Bronchial epithelial cell (primary cell): ENCODE results near the gene TEDC1. TPM values are rescaled to one million over a fixed set of nuclear protein-coding genes. Genes with fewer than 3 reads are reported as not detected.

ENCODE experiments used
- DNase-seq: peaks from one replicate; pipeline ENCODE4 v3.0.0-alpha.2; 2010; ENCODE audit warnings: low read depth
- FAIRE-seq: peaks from 2 replicates; lab custom pipeline; 2011; peaks lifted over from hg19 to GRCh38; lab: Jason Lieb, UNC
- H3K27me3 ChIP-seq: 2 replicates; pipeline ENCODE4 v1.5.1; 2011; ENCODE audit warnings: low read length; ENCODE audit not compliant: control insufficient read depth, insufficient read depth
- H3K36me3 ChIP-seq: 2 replicates; pipeline ENCODE4 v1.5.1; 2011; ENCODE audit warnings: low read length; ENCODE audit not compliant: control insufficient read depth, insufficient read depth
- H3K4me3 ChIP-seq: 2 replicates; pipeline ENCODE4 v1.5.1; 2011; ENCODE audit warnings: mild to moderate bottlenecking, low read depth, low read length, control low read depth
- CTCF ChIP-seq: IDR thresholded peaks from 2 replicates; pipeline ENCODE4 v1.5.1; 2011; ENCODE audit warnings: mild to moderate bottlenecking, moderate library complexity, low read length, control low read depth, inconsistent platforms; ENCODE audit not compliant: insufficient read depth, severe bottlenecking
- total RNA-seq: library from RNA; depleted of rRNA; stranded (reverse); fragments of >200 nt; gene quantifications from 2 replicates; pipeline ENCODE4 v1.2.1, GENCODE V29; 2014

Gene TEDC1
- total RNA-seq, 1 donor from 2014 or later: 4.5 TPM

- FAIRE-seq: no peak
- Histone ChIP-seq H3K27me3 (peaks cover 15% of the 10 kb centered on the region), H3K36me3 (no peaks in the 10 kb centered on the region), H3K4me3 (peak within 1 kb of the TSS; percentile 18)
- TF ChIP-seq CTCF: no peak
- DNase-seq: no peak
Measured at GRCh38 chr14:105525861-105526775, 35.1 kb downstream of the TEDC1 start, which contains the start of gene TMEM121. TSS of gene TMEM121 (plus strand) at chr14:105526583. CDS start at chr14:105528835, 2,252 bp downstream.

GRCh38 chr14:105526776-105527380 is 35.8 kb downstream of the TEDC1 start:
- Histone ChIP-seq H3K4me3 (peak overlapping the region; percentile 18), H3K36me3 (no peaks in the 10 kb centered on the region), H3K27me3 (peaks cover 15% of the 10 kb centered on the region)
- DNase-seq (no peak), FAIRE-seq (no peak)
- no peak for TF ChIP-seq CTCF

GRCh38 chr14:105527381-105527825 is 36.4 kb downstream of the TEDC1 start:
- no peaks in the 10 kb centered on the region for H3K36me3 ChIP-seq
- FAIRE-seq (no peak), DNase-seq (no peak)
- H3K27me3 ChIP-seq: peaks cover 15% of the 10 kb centered on the region
- H3K4me3 ChIP-seq: no peak overlapping the region
- no peak for TF ChIP-seq CTCF

GRCh38 chr14:105527826-105528585 is 37.0 kb downstream of the TEDC1 start:
- DNase-seq: peak; percentile 25

More at GRCh38 chr14:105527826-105528585, 37.0 kb downstream of the TEDC1 start:
- Histone ChIP-seq H3K27me3 (peaks cover 15% of the 10 kb centered on the region), H3K4me3 (peak overlapping the region; percentile 49), H3K36me3 (no peaks in the 10 kb centered on the region)
- TF ChIP-seq CTCF: peak; percentile 91
- no peak for FAIRE-seq
